ENCODE data around the gene RPS15.
A peak's percentile ranks its signal among the peaks of the same experiment; 100 is the strongest.

Gene RPS15

DNA sequence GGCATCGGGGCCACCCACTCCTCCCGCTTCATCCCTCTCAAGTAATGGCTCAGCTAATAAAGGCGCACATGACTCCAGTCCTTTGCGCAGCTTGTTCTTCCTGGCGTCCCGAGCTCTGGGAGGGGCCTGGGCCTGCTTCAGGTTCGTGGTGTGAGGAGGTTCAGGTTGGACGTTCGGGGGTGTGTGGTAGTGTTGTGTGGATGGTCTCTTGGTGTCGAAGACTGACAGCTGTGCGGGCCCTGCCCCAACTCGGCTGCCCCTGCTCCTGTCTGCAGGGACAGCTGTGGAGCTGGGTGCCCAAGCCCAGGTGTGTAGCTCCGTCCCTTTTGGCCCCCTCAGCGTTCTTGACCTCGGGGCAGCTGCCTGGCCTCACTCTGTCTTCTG lies 2.2 kb downstream of the RPS15 start:
- peaks cover 2% of the 10 kb centered on the region for H3K27me3 ChIP-seq (ENCODE audit: control insufficient read depth, insufficient read depth, low read length)
- peaks cover 38% of the 10 kb centered on the region for H3K36me3 ChIP-seq (ENCODE audit: control insufficient read depth, insufficient read depth, low read length)
- peak overlapping the region; percentile 34 for H3K9ac ChIP-seq (ENCODE audit: low read length)
- H3K9me3 ChIP-seq (ENCODE audit: control insufficient read depth, insufficient read depth, low read depth, low read length) = no peaks in the 10 kb centered on the region
- peaks cover 14% of the 10 kb centered on the region for H3K4me1 ChIP-seq (ENCODE audit: control insufficient read depth, insufficient read depth, low read length)
- H3K27ac ChIP-seq (ENCODE audit: low read depth, low read length) = no peak overlapping the region
- H3K4me3 ChIP-seq (ENCODE audit: low read depth, low read length) = 0 out of 2 replicates have a peak overlapping the region, but pooled peaks have one; percentile 95

DNA sequence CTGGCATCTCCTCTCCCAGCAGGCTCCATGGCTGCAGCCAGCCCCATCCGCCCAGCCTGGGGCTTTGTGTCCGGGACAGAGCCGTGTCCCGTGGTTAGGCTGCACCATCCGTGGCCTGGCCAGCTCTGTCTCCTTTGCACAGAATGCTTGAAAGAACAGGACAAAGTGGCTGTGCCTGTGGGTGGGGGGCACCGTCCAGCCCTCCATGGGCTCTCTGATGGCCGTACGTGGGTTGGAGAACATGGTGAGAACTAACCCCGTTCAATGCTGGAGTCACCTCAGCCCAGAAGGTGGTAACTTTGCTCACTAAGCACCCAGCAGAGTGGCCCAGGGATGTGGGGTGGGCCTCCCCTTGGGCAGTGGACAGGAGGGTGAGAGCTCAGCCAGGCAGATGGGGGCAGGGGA lies 2.8 kb downstream of the RPS15 start:
- Histone ChIP-seq H3K27me3 (ENCODE audit: control insufficient read depth, insufficient read depth, low read length) (peaks cover 5% of the 10 kb centered on the region), H3K4me1 (ENCODE audit: control insufficient read depth, insufficient read depth, low read length) (peaks cover 15% of the 10 kb centered on the region), H3K9ac (ENCODE audit: low read length) (peak overlapping the region; percentile 34), H3K9me3 (ENCODE audit: control insufficient read depth, insufficient read depth, low read depth, low read length) (no peaks in the 10 kb centered on the region), H3K36me3 (ENCODE audit: control insufficient read depth, insufficient read depth, low read length) (peaks cover 36% of the 10 kb centered on the region), H3K4me3 (ENCODE audit: low read depth, low read length) (no peak overlapping the region), H3K27ac (ENCODE audit: low read depth, low read length) (no peak overlapping the region)

DNA sequence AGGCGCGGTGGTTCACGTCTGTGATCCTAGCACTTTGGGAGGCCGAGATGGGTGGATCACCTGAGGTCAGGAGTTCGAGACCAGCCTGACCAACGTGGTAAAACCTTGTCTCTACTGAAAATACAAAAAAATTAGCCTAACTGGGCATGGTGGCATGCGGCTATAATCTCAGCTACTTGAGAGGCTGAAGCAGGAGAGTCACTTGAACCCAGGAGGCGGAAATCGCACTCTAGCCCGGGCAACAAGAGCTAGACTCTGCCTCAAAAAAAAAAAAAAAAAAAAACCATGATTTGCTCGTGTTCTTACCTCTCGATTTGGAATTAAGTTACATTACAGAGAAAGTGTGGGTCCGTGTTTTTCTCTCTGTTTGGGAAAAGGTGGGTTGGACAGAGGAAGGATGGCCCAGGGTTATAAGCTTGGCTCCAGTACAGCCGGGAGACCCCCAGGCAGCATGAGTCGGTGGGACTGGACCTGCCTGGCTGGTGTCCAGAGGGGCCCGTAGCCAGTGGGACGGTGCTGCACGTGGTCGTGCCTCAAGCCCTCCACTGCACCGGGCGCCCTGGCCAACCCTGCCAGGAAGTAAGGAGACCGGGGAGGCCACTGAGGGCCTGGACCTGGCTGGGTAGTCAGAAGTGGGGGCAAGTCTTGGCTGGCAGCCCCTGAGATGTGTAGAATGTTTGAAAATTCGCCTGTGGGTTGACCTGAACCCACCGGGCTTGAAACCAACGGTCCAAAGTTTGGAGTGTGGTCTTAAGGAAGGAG lies 3.7 kb downstream of the RPS15 start:
- Histone ChIP-seq H3K27ac (ENCODE audit: low read depth, low read length) (no peak overlapping the region), H3K27me3 (ENCODE audit: control insufficient read depth, insufficient read depth, low read length) (peaks cover 13% of the 10 kb centered on the region), H3K9ac (ENCODE audit: low read length) (no peak overlapping the region), H3K4me3 (ENCODE audit: low read depth, low read length) (no peak overlapping the region), H3K4me1 (ENCODE audit: control insufficient read depth, insufficient read depth, low read length) (peaks cover 18% of the 10 kb centered on the region), H3K36me3 (ENCODE audit: control insufficient read depth, insufficient read depth, low read length) (peaks cover 36% of the 10 kb centered on the region), H3K9me3 (ENCODE audit: control insufficient read depth, insufficient read depth, low read depth, low read length) (no peaks in the 10 kb centered on the region)

DNA sequence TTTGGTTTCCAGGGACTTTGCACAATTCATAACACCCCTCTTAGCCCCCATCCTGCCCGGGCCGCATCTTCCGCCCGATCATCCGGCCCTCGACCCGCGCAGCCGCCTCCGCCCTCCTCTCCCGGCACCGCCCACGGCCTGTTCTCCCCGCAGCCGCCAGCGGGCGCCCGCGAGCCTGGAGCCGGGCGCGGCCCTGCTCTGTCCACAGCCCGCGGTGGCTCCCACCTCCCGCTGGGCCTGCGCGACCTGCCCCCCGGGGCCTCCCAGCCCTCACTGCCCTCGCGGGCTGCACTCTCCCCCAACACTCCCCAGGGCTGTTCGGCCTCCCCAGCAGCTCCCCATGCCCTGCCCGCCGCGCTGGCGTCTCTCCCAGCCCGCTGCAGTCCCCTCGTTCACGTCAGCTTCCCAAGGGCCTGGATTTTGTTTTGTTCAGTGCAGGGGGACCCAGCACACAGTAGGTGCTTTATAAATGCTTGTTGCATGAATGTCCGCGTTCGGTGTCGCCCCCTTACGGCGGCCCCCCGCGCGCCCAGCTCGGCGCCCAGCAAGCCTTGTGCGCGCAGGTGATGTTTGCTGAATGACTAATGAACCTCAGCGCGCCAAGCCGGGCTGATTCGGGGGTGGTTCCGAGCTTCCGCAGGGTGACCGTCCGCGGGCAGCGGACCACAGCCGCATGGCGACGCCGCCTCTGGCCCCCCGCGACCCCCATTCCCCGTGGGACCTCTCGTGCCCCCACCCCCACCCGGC lies 7.2 kb downstream of the RPS15 start:
- peak overlapping the region; percentile 58 for H3K9ac ChIP-seq (ENCODE audit: low read length)
- peaks cover 25% of the 10 kb centered on the region for H3K36me3 ChIP-seq (ENCODE audit: control insufficient read depth, insufficient read depth, low read length)
- H3K9me3 ChIP-seq (ENCODE audit: control insufficient read depth, insufficient read depth, low read depth, low read length) = no peaks in the 10 kb centered on the region
- peak overlapping the region; percentile 75 for H3K4me3 ChIP-seq (ENCODE audit: low read depth, low read length)
- peaks cover 48% of the 10 kb centered on the region for H3K27me3 ChIP-seq (ENCODE audit: control insufficient read depth, insufficient read depth, low read length)
- no peak overlapping the region for H3K27ac ChIP-seq (ENCODE audit: low read depth, low read length)
- H3K4me1 ChIP-seq (ENCODE audit: control insufficient read depth, insufficient read depth, low read length) = peaks cover 17% of the 10 kb centered on the region; the same call in 1 of the 2 replicates

- peaks cover 17% of the 10 kb centered on the region for H3K36me3 ChIP-seq (ENCODE audit: control insufficient read depth, insufficient read depth, low read length)
- peaks cover 55% of the 10 kb centered on the region for H3K27me3 ChIP-seq (ENCODE audit: control insufficient read depth, insufficient read depth, low read length)
- H3K9ac ChIP-seq (ENCODE audit: low read length) = no peak overlapping the region
- peaks cover 17% of the 10 kb centered on the region; the same call in 1 of the 2 replicates for H3K4me1 ChIP-seq (ENCODE audit: control insufficient read depth, insufficient read depth, low read length)
- no peaks in the 10 kb centered on the region for H3K9me3 ChIP-seq (ENCODE audit: control insufficient read depth, insufficient read depth, low read depth, low read length)
- peak overlapping the region; percentile 75 for H3K4me3 ChIP-seq (ENCODE audit: low read depth, low read length)
- no peak overlapping the region for H3K27ac ChIP-seq (ENCODE audit: low read depth, low read length)
Observed at GRCh38 chr19:1445932-1446712, 7.9 kb downstream of the RPS15 start.

GRCh38 chr19:1446713-1447481 lies 8.7 kb downstream of the RPS15 start:
- Histone ChIP-seq H3K4me1 (ENCODE audit: control insufficient read depth, insufficient read depth, low read length) (peaks cover 17% of the 10 kb centered on the region; the same call in 1 of the 2 replicates), H3K36me3 (ENCODE audit: control insufficient read depth, insufficient read depth, low read length) (peaks cover 10% of the 10 kb centered on the region), H3K9me3 (ENCODE audit: control insufficient read depth, insufficient read depth, low read depth, low read length) (no peaks in the 10 kb centered on the region), H3K9ac (ENCODE audit: low read length) (no peak overlapping the region), H3K4me3 (ENCODE audit: low read depth, low read length) (peak overlapping the region; percentile 75), H3K27me3 (ENCODE audit: control insufficient read depth, insufficient read depth, low read length) (peaks cover 63% of the 10 kb centered on the region), H3K27ac (ENCODE audit: low read depth, low read length) (no peak overlapping the region)

GRCh38 chr19:1447504-1447903 lies 9.3 kb downstream of the RPS15 start:
- Histone ChIP-seq H3K9ac (ENCODE audit: low read length) (no peak overlapping the region), H3K27ac (ENCODE audit: low read depth, low read length) (no peak overlapping the region), H3K36me3 (ENCODE audit: control insufficient read depth, insufficient read depth, low read length) (peaks cover 3% of the 10 kb centered on the region), H3K4me3 (ENCODE audit: low read depth, low read length) (no peak overlapping the region), H3K27me3 (ENCODE audit: control insufficient read depth, insufficient read depth, low read length) (peaks cover 69% of the 10 kb centered on the region), H3K9me3 (ENCODE audit: control insufficient read depth, insufficient read depth, low read depth, low read length) (no peaks in the 10 kb centered on the region), H3K4me1 (ENCODE audit: control insufficient read depth, insufficient read depth, low read length) (peaks cover 21% of the 10 kb centered on the region; the same call in 1 of the 2 replicates)

GRCh38 chr19:1447944-1448343 lies 9.7 kb downstream of the RPS15 start:
- peaks cover 74% of the 10 kb centered on the region for H3K27me3 ChIP-seq (ENCODE audit: control insufficient read depth, insufficient read depth, low read length)

DNA sequence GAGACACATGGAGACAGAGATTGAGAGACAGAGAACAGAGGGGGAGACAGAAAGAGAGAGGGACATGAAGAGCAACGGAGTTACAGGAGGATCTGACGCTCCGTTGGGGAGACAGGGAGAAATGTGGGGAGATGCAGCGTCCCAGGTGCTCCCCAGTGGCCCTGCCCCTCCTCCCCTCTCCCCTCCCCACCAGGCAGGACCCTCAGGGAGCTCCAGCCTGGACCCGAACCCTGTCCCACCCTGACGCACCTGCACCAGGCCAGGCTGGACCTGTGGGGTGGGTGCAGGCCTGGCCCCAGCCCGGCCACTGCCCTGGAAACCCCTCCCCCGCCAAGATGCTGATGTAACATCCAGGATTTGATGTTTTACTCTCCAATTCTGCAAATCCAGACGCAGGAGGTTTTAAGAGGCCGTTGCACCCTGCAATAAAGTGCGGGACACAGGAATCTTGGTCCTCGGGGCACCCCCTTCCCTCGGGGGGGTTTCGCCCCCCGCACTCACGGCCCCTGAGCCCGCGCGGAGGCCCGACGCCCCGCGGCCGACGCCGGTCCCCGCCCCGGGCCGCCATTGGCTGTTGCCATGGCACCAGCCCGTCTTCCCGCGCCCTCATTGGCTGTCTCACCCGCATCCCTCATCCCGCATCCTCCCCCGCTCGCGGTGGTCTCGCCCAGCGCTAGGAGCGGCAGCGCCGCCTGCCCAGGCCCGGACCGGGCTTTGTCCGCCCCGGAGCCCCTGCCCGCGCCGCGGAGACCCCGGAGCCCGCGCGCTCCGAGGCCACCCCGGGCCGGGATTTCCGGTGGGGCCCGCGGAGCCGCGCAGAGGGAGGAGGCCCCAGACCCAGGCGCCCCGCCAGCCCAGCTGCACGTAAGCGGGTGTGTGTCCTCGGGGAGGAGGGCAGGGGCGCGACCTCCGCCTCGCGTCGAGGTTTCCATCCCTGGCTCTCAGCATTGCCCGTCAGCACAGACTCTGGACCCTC lies 11.6 kb downstream of the RPS15 start, which contains the start of gene APC2:
Gene APC2, plus strand, starts transcription at position 655 of the 976 bp plus-strand sequence. CDS start 2,881 bp downstream, outside the sequence.
- Histone ChIP-seq H3K4me1 (ENCODE audit: control insufficient read depth, insufficient read depth, low read length) (peaks cover 19% of the 10 kb centered on the region; the same call in 1 of the 2 replicates), H3K27ac (ENCODE audit: low read depth, low read length) (no peak within 1 kb of the TSS), H3K9ac (ENCODE audit: low read length) (no peak within 1 kb of the TSS), H3K4me3 (ENCODE audit: low read depth, low read length) (peak within 1 kb of the TSS; percentile 33; the same call in 1 of the 2 replicates), H3K27me3 (ENCODE audit: control insufficient read depth, insufficient read depth, low read length) (peaks cover 91% of the 10 kb centered on the region), H3K36me3 (ENCODE audit: control insufficient read depth, insufficient read depth, low read length) (no peaks in the 10 kb centered on the region), H3K9me3 (ENCODE audit: control insufficient read depth, insufficient read depth, low read depth, low read length) (no peaks in the 10 kb centered on the region)

More at GRCh38 chr19:1447944-1448343, 9.7 kb downstream of the RPS15 start:
- Histone ChIP-seq H3K27ac (ENCODE audit: low read depth, low read length) (no peak overlapping the region), H3K36me3 (ENCODE audit: control insufficient read depth, insufficient read depth, low read length) (no peaks in the 10 kb centered on the region), H3K4me3 (ENCODE audit: low read depth, low read length) (no peak overlapping the region), H3K4me1 (ENCODE audit: control insufficient read depth, insufficient read depth, low read length) (peaks cover 26% of the 10 kb centered on the region; the same call in 1 of the 2 replicates), H3K9me3 (ENCODE audit: control insufficient read depth, insufficient read depth, low read depth, low read length) (no peaks in the 10 kb centered on the region), H3K9ac (ENCODE audit: low read length) (no peak overlapping the region)

Measured in HUES6 (cell line).